ENCODE results near the gene EHF.

- TF ChIP-seq FOXM1 (IDR thresholded peaks at IDR 0.05; ENCODE audit: borderline replicate concordance) (no peak), BHLHE40 (IDR thresholded peaks at IDR 0.05; ENCODE audit: borderline replicate concordance) (no peak), LEF1 (IDR thresholded peaks at IDR 0.05; ENCODE audit: borderline replicate concordance) (no peak), L3MBTL2 (conservative IDR thresholded peaks at IDR 0.05) (no peak), ARNT (IDR thresholded peaks at IDR 0.05) (no peak), HDGF (IDR thresholded peaks at IDR 0.05; ENCODE audit: borderline replicate concordance) (no peak), FOXK2 (IDR thresholded peaks at IDR 0.05) (no peak), SP1 (IDR thresholded peaks at IDR 0.05) (no peak), FOXA1 (IDR thresholded peaks at IDR 0.05) (no peak)
Observed at GRCh38 chr11:34647532-34647931, 26.6 kb downstream of the EHF start.
